Erythroblast (primary cell): ENCODE data around the gene SNAPC5.
A peak's percentile ranks its signal among the peaks of the same experiment; 100 is the strongest.

ENCODE experiments used
- GATA1 ChIP-seq: IDR thresholded peaks from 2 replicates; pipeline ENCODE4 v1.6.1; 2011; ENCODE audit warnings: low read depth, mild to moderate bottlenecking, control low read depth, low read length, moderate library complexity
- POLR2A ChIP-seq: IDR thresholded peaks from 2 replicates; pipeline ENCODE4 v1.6.1; 2011; ENCODE audit warnings: mild to moderate bottlenecking, low read length

DNA sequence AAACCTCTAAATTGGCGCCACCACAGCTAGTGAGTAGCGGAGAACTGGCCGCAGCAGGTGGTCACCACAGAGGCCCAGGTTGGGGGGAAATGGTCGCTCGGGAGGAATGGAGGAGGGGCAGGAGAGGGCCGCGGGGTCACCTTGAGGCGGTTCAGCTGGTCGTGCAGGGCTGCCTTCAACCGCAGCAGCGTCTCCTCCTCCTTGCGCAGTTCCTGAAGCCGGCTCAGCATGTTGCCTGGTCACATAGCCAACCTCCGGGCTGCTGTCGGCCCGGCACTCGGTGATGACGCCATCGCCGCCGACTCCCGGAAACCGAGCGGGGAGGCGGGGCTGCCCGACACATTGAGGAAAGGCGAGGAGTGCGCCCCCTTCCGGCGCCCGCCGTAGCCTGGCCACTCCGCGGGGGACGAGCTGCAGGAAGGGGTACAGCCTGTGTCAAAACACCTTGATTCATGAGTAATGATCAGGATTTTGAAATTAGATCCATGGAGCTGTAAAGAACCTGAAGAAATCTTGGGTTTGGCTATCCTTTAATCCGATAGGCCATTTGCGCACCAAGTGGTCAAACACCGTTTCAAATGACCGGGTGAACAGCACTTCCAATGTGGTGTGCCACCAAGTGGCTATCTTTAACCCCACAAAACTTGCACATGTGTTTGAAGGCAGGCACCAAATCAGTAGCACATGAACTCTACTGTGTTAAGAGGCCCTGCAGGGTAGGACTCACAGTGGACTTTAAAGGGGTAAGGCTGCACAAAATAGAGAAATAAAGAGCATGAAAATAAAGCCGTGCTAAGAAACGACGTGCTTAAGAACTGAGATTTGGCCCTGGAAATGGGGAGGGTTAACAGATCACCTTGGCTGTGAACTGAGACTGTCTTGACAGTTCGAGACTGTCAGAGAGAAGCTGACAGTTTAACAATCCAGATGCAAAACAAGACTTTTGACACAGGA lies at the start of gene SNAPC5:
- TF ChIP-seq POLR2A, result peak; percentile 79
- no peak for TF ChIP-seq GATA1
